GM12892 (cell line): ENCODE results near the gene UBXN7.

ENCODE experiments used
- POLR2A ChIP-seq: IDR thresholded peaks from 2 replicates; pipeline ENCODE4 v1.6.1; 2011; ENCODE audit warnings: low read depth, low read length, control low read depth
- POLR2AphosphoS5 ChIP-seq: IDR thresholded peaks from 2 replicates; pipeline ENCODE4 v1.6.1; 2011; ENCODE audit warnings: low read depth, low read length, control low read depth

DNA sequence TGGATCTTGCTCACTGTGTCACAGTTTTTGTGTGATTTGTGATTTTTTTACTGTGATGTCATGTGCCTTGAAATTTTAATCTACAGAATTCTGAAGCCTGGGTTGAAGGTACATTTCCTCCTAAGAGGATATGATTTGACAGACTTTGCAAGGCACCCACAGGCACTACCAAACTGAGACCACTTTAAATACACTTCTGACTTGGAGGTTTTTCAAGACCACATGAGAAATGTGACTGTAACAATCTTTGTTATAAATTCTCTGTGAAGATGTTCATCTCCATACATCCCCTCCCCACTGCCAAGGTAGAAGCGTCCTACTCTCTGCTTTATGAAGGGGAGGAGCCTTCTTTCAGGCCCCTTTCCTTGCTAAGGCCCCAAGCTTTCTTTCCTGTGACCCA lies 22.8 kb downstream of the UBXN7 start:
- TF ChIP-seq POLR2A = no peak
- no peak for TF ChIP-seq POLR2AphosphoS5
